HCT116 (cell line): Measurements from ENCODE around the gene CCDC146. TPM values are rescaled to one million over a fixed set of nuclear protein-coding genes. Genes with fewer than 3 reads are reported as not detected.

Source experiments
- ATAC-seq: fragments of 200-7000 bp; cut with Tn5 transposase; 2 replicates; pipeline ENCODE4 v1.9.1; 2020; ENCODE audit warnings: mild to moderate bottlenecking, moderate library complexity
- BruUV-seq: library from RNA; stranded (reverse); fragments of 400-500 nt; replicated peaks from 2 replicates; lab custom pipeline; 2021; lab: Mats Ljungman, UMichigan
- CTCF ChIA-PET: fragments of 300-600 bp; sonication (Branson Sonifier 250); formaldehyde crosslinking; loops from one replicate; lab custom pipeline; 2021; ENCODE audit warnings: antibody characterized with exemption; lab: Charles Lee
- POLR2A ChIA-PET: fragments of 300-600, 350-600 bp; sonication (Branson Sonifier 250); formaldehyde crosslinking; loops from one replicate; lab custom pipeline; 2021; ENCODE audit warnings: antibody characterized with exemption; lab: Charles Lee
- RAD21 ChIA-PET, 2 experiments: fragments of 300-600 bp; sonication (Branson Sonifier 250); formaldehyde crosslinking; loops; one replicate each; lab custom pipeline; 2023; ENCODE audit warnings: low total read pairs in 2 of 2; ENCODE audit not compliant: uncharacterized antibody in 2 of 2, unreplicated experiment in 2 of 2, low non-redundant PET in 1 of 2; lab: Charles Lee
- DNase-seq: peaks from one replicate; pipeline ENCODE4 v3.0.0-alpha.2; 2010; ENCODE audit warnings: low read depth, low spot score
- H2AFZ ChIP-seq: fragments of 200-600 bp; shearing (Covaris generic), sonication (generic); 2 replicates; pipeline ENCODE4 v1.6.1; 2017; ENCODE audit warnings: low read depth, mixed run types, mixed read lengths, antibody characterized with exemption, low read length; ENCODE audit not compliant: poor library complexity, severe bottlenecking
- H3K27ac ChIP-seq: 2 replicates; pipeline ENCODE4 v1.5.1; 2012; ENCODE audit warnings: low read depth, low read length
- H3K27me3 ChIP-seq: fragments of 200-600 bp; sonication (generic); 2 replicates; pipeline ENCODE4 v1.6.1; 2016; ENCODE audit warnings: mixed run types, low read length, mixed read lengths; ENCODE audit not compliant: insufficient read depth
- H3K36me3 ChIP-seq, 2 experiments: fragments of 200-500 bp in 1 of 2; fragments of 200-600 bp in 1 of 2; sonication (Bioruptor generic) in 1 of 2; sonication (generic) in 1 of 2; 2 replicates each; pipeline versions ENCODE4 v1.5.1 to v1.6.1; 2014 to 2016; ENCODE audit warnings: low read length in 2 of 2, inconsistent platforms in 1 of 2, mixed read lengths in 1 of 2, mixed run types in 1 of 2; ENCODE audit not compliant: insufficient read depth in 2 of 2, control insufficient read depth in 1 of 2
- H3K4me1 ChIP-seq, 2 experiments: fragments of 200-600 bp in 1 of 2; sonication (generic) in 1 of 2; 2 replicates each; pipeline versions ENCODE4 v1.5.1 to v1.6.1; 2012 to 2017; ENCODE audit warnings: low read length in 2 of 2, inconsistent platforms in 1 of 2, mild to moderate bottlenecking in 1 of 2, mixed read lengths in 1 of 2, mixed run types in 1 of 2, moderate library complexity in 1 of 2; ENCODE audit not compliant: insufficient read depth in 2 of 2, control insufficient read depth in 1 of 2
- H3K4me2 ChIP-seq: fragments of 200-600 bp; sonication (generic); 2 replicates; pipeline ENCODE4 v1.6.1; 2017; ENCODE audit warnings: mixed run types, low read length, mixed read lengths
- H3K4me3 ChIP-seq, 2 experiments: fragments of 200-600 bp in 1 of 2; sonication (generic) in 1 of 2; replicated peaks in 1 of 2; 2 replicates each; pipeline ENCODE4 v1.5.1; 2011 to 2016; ENCODE audit warnings: low read length in 2 of 2, control low read depth in 1 of 2, low read depth in 1 of 2, mild to moderate bottlenecking in 1 of 2, mixed read lengths in 1 of 2, mixed run types in 1 of 2
- H3K79me2 ChIP-seq: fragments of 200-600 bp; sonication (generic); 2 replicates; pipeline ENCODE4 v1.6.1; 2017; ENCODE audit warnings: mild to moderate bottlenecking, mixed run types, low read length, moderate library complexity, mixed read lengths; ENCODE audit not compliant: insufficient read depth
- H3K9ac ChIP-seq: fragments of 200-600 bp; sonication (generic); 2 replicates; pipeline ENCODE4 v1.6.1; 2016; ENCODE audit warnings: low read length, mixed read lengths
- H3K9me2 ChIP-seq: fragments of 200-600 bp; sonication (generic), shearing (Covaris generic); 2 replicates; pipeline ENCODE4 v1.6.1; 2017; ENCODE audit warnings: mixed run types, mild to moderate bottlenecking, moderate library complexity; ENCODE audit not compliant: insufficient read depth
- H3K9me3 ChIP-seq, 2 experiments: fragments of 200-500 bp in 1 of 2; fragments of 200-600 bp in 1 of 2; sonication (Bioruptor generic) in 1 of 2; sonication (generic) in 1 of 2; 2 replicates each; pipeline ENCODE4 v1.6.1; 2014 to 2017; ENCODE audit warnings: low read length in 2 of 2, mixed read lengths in 2 of 2, inconsistent platforms in 1 of 2, low read depth in 1 of 2, mild to moderate bottlenecking in 1 of 2, mixed run types in 1 of 2, moderate library complexity in 1 of 2; ENCODE audit not compliant: control insufficient read depth in 1 of 2, insufficient read depth in 1 of 2
- H4K20me1 ChIP-seq: fragments of 200-600 bp; sonication (generic), shearing (Covaris generic); 2 replicates; pipeline ENCODE4 v1.6.1; 2017; ENCODE audit warnings: mixed run types, mild to moderate bottlenecking, moderate library complexity; ENCODE audit not compliant: insufficient read depth
- POLR2AphosphoS5 ChIP-seq: IDR thresholded peaks from 2 replicates; pipeline ENCODE4 v1.6.1; 2011; ENCODE audit warnings: mild to moderate bottlenecking, low read depth, low read length, moderate library complexity
- RAD21 ChIP-seq: IDR thresholded peaks from 2 replicates; pipeline ENCODE4 v1.6.1; 2012; ENCODE audit warnings: low read depth, mild to moderate bottlenecking
- SIN3A ChIP-seq: IDR thresholded peaks from 2 replicates; pipeline ENCODE4 v1.6.1; 2012; ENCODE audit warnings: low read depth
- SP1 ChIP-seq: IDR thresholded peaks from 2 replicates; pipeline ENCODE4 v1.6.1; 2012; ENCODE audit warnings: low read depth
- SRF ChIP-seq: IDR thresholded peaks from 2 replicates; pipeline ENCODE4 v1.6.1; 2012; ENCODE audit warnings: low read depth
- TCF7L2 ChIP-seq: IDR thresholded peaks from 2 replicates; pipeline ENCODE4 v1.7.0; 2011; ENCODE audit warnings: borderline replicate concordance, inconsistent platforms; ENCODE audit not compliant: insufficient read depth, insufficient read length; ENCODE audit errors: extremely low read depth
- YY1 ChIP-seq: IDR thresholded peaks from 2 replicates; pipeline ENCODE4 v1.6.1; 2011; ENCODE audit warnings: low read length, low read depth, moderate library complexity, mild to moderate bottlenecking; ENCODE audit not compliant: insufficient replicate concordance; ENCODE audit errors: extremely low read depth
- ZNF274 ChIP-seq: fragments of 200-500 bp; sonication (Bioruptor generic); IDR thresholded peaks from 2 replicates; pipeline ENCODE4 v1.6.1; 2014; ENCODE audit warnings: mild to moderate bottlenecking, low read depth, low read length, inconsistent platforms
- intact Hi-C: fragments of 100-400 bp; cut with micrococcal nuclease; formaldehyde crosslinking; loops from 2 replicates; pipeline ENCODE4 v1.10.0; 2022
- total RNA-seq: library from RNA; stranded (reverse); gene quantifications from one replicate; pipeline ENCODE4 v1.2.1, GENCODE V29; 2021; ENCODE audit not compliant: unreplicated experiment
- TF ChIP-seq, protein P1 (sequence below), 3 experiments: fragments of 200-600 bp in 1 of 3; sonication (generic) in 1 of 3; IDR thresholded peaks in 2 of 3; conservative IDR thresholded peaks in 1 of 3; 2 replicates each; pipeline ENCODE4 v1.5.1; 2012 to 2017; ENCODE audit warnings: low read depth in 2 of 3, low read length in 2 of 3, antibody characterized with exemption in 1 of 3, borderline replicate concordance in 1 of 3, control low read depth in 1 of 3, mild to moderate bottlenecking in 1 of 3, mixed read lengths in 1 of 3, mixed run types in 1 of 3, moderate library complexity in 1 of 3; ENCODE audit not compliant: insufficient read depth in 1 of 3
- TF ChIP-seq, protein P2 (sequence below): IDR thresholded peaks from 2 replicates; pipeline ENCODE4 v1.6.1; 2011; ENCODE audit warnings: mild to moderate bottlenecking, low read length, moderate library complexity; ENCODE audit not compliant: insufficient replicate concordance; ENCODE audit errors: extremely low read depth

The CCDC146 gene
- total RNA-seq, 1 experiment from 2014 or later: 6.3 TPM

- RAD21 ChIA-PET: no interaction called here
These were observed 136.2 kb downstream of the CCDC146 start for GRCh38 chr7:77258593-77258992.

More at GRCh38 chr7:77258593-77258992, 136.2 kb downstream of the CCDC146 start:
- Histone ChIP-seq H3K9ac (no peak overlapping the region), H2AFZ (no peak overlapping the region), H4K20me1 (no peaks in the 10 kb centered on the region), H3K4me1 (no peaks in the 10 kb centered on the region), H3K4me3 (no peak overlapping the region), H3K36me3 (no peaks in the 10 kb centered on the region), H3K79me2 (no peaks in the 10 kb centered on the region), H3K27ac (no peak overlapping the region), H3K4me2 (no peak overlapping the region), H3K27me3 (no peaks in the 10 kb centered on the region), H3K9me3 (no peaks in the 10 kb centered on the region), H3K9me2 (no peaks in the 10 kb centered on the region)
- ATAC-seq: no peak
- POLR2A ChIA-PET: no interaction called here
- intact Hi-C loops: no loop called here
- DNase-seq: no peak
- CTCF ChIA-PET: interaction anchor here (1.6 kb wide), 1 partner anchor 11 kb away, joined by 6 read pairs; no protein-coding TSS in a partner anchor
- no TSS peak for BruUV-seq
- TF ChIP-seq, protein P1, sequence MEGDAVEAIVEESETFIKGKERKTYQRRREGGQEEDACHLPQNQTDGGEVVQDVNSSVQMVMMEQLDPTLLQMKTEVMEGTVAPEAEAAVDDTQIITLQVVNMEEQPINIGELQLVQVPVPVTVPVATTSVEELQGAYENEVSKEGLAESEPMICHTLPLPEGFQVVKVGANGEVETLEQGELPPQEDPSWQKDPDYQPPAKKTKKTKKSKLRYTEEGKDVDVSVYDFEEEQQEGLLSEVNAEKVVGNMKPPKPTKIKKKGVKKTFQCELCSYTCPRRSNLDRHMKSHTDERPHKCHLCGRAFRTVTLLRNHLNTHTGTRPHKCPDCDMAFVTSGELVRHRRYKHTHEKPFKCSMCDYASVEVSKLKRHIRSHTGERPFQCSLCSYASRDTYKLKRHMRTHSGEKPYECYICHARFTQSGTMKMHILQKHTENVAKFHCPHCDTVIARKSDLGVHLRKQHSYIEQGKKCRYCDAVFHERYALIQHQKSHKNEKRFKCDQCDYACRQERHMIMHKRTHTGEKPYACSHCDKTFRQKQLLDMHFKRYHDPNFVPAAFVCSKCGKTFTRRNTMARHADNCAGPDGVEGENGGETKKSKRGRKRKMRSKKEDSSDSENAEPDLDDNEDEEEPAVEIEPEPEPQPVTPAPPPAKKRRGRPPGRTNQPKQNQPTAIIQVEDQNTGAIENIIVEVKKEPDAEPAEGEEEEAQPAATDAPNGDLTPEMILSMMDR (IDR thresholded peaks at IDR 0.05 in 2 of 3, conservative IDR thresholded peaks at IDR 0.05 in 1 of 3; ENCODE audit: borderline replicate concordance in 1 of 3, insufficient read depth in 1 of 3, low read depth in 2 of 3, low read length in 2 of 3): no peak
- TF ChIP-seq YY1: no peak
- TF ChIP-seq TCF7L2: no peak
- no peak for TF ChIP-seq SP1
- TF ChIP-seq SRF: no peak
- no peak for TF ChIP-seq RAD21
- TF ChIP-seq, protein P2, sequence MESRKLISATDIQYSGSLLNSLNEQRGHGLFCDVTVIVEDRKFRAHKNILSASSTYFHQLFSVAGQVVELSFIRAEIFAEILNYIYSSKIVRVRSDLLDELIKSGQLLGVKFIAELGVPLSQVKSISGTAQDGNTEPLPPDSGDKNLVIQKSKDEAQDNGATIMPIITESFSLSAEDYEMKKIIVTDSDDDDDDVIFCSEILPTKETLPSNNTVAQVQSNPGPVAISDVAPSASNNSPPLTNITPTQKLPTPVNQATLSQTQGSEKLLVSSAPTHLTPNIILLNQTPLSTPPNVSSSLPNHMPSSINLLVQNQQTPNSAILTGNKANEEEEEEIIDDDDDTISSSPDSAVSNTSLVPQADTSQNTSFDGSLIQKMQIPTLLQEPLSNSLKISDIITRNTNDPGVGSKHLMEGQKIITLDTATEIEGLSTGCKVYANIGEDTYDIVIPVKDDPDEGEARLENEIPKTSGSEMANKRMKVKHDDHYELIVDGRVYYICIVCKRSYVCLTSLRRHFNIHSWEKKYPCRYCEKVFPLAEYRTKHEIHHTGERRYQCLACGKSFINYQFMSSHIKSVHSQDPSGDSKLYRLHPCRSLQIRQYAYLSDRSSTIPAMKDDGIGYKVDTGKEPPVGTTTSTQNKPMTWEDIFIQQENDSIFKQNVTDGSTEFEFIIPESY: no peak
- no peak for TF ChIP-seq ZNF274
- TF ChIP-seq SIN3A: no peak
- no peak for TF ChIP-seq POLR2AphosphoS5
